Duodenal mucosa (tissue), 2 donors: ENCODE measurements around the gene ATCAY.

ENCODE experiments used
- H3K27ac ChIP-seq: one replicate; pipeline ENCODE4 v1.7.0; 2013; ENCODE audit warnings: low read depth, low read length
- H3K27me3 ChIP-seq, 2 donors: one replicate each; pipeline ENCODE4 v1.7.0; 2013; ENCODE audit warnings: low read length in 2 of 2, control low read depth in 1 of 2; ENCODE audit not compliant: insufficient read depth in 2 of 2, control insufficient read depth in 1 of 2
- H3K36me3 ChIP-seq, 2 donors: one replicate each; pipeline ENCODE4 v1.7.0; 2013; ENCODE audit warnings: low read length in 2 of 2, control low read depth in 1 of 2; ENCODE audit not compliant: insufficient read depth in 2 of 2, control insufficient read depth in 1 of 2
- H3K4me1 ChIP-seq, 2 donors: one replicate each; pipeline ENCODE4 v1.7.0; 2013; ENCODE audit warnings: low read length in 2 of 2, control low read depth in 1 of 2; ENCODE audit not compliant: insufficient read depth in 2 of 2, control insufficient read depth in 1 of 2
- H3K4me3 ChIP-seq, 2 donors: one replicate each; pipeline ENCODE4 v1.7.0; 2013; ENCODE audit warnings: low read length in 2 of 2, low read depth in 1 of 2
- H3K9ac ChIP-seq, 2 donors: one replicate each; pipeline ENCODE4 v1.7.0; 2013; ENCODE audit warnings: low read length in 2 of 2, low read depth in 1 of 2
- H3K9me3 ChIP-seq, 2 donors: one replicate each; pipeline ENCODE4 v1.7.0; 2013; ENCODE audit warnings: low read length in 2 of 2, control low read depth in 1 of 2; ENCODE audit not compliant: control insufficient read depth in 1 of 2

Gene ATCAY

DNA sequence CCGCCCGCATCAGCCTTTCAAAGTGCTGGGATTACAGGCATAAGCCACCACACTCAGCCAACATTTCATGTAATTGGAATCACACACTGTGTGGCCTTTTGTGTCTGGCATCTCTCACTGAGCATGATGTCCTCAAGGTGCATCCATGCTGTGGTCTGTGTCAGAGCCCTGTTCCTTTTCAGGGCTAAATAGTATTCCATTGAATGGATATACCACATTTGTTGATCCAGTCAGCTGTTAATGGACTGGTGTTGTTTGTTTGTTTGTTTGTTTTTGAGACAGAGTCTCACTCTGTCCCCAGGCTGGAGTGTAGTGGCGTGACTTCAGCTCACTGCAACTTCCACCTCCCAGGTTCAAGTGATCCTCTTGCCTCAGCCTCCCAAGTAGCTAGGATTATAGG, 17.9 kb downstream of the ATCAY start:
- Histone ChIP-seq H3K4me3 (no peak overlapping the region), H3K27ac (no peak overlapping the region), H3K4me1 (no peaks in the 10 kb centered on the region), H3K27me3 (no peaks in the 10 kb centered on the region), H3K9me3 (peaks cover 3 to 5% of the 10 kb centered on the region in 2 donors), H3K36me3 (no peaks in the 10 kb centered on the region), H3K9ac (no peak overlapping the region)

DNA sequence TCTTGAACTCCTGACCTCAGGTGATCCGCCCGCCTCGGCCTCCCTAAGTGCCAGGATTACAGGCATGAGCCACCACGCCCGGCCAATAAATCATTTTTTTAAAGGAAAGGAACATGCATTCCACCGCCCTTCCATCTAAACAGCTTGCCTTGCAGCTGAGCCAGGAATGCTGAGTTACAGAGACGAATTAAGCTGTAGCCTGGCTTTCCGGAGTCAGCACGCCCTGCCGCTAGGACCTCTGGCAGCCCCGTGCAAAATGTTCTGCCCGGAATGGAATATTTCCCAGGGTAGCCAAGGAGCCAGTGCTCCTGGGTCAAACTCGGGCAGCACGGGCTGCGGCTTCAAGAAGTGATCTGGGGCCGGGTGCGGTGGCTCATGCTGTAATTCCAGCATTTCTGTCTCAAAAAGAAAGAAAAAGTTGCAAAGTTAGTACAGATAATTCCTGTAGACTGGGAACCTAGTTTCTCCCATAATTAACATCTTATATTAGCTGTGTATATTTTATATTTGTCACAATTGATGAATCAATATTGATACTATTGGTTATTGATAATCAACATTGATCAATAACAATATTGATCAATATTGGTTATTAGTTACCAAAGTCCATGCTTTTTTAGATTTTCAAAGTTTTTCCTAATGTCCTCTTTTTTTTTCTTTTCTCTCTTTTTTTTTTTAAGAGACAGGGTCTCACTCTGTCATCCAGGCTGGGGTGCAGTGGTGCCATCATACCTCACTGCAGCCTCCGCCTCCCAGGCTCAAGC, 19.2 kb downstream of the ATCAY start:
- H3K36me3 ChIP-seq: no peaks in the 10 kb centered on the region
- H3K27ac ChIP-seq: no peak overlapping the region
- no peaks in the 10 kb centered on the region for H3K27me3 ChIP-seq

DNA sequence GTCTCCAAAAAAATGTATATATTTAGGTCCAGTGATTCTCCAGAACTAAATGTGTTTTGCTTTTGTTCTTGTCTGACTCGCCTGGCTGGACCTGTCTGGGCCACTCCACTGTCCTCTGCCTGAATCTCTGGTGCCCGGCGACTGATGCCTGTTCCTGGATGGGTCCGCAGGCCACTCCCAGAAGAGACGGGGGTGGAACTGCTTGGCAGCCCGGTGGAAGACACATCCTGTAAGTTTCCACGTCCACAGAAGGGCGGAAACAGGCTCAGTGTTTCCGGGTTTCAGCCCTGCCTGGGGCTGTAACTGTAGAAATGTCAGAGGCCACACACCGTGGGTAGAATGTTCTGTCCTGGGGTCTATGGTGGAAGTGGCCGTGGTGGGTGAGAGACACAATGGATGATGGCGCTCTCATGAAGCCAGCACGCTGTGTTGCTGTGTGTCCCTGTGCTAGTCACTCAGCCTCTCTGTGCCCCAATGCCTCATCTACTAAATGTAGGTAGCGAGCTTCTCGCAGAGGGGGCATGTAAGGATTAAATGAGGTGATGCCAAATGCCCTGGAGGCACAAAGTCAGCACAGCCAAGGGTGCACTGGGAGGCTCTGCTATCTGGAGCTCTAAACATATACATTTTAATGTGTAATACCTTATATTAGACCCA, 22.0 kb downstream of the ATCAY start:
- Histone ChIP-seq H3K27me3 (no peaks in the 10 kb centered on the region), H3K4me1 (no peaks in the 10 kb centered on the region), H3K27ac (no peak overlapping the region), H3K9me3 (peaks cover 3 to 5% of the 10 kb centered on the region in 2 donors), H3K4me3 (no peak overlapping the region), H3K9ac (no peak overlapping the region), H3K36me3 (no peaks in the 10 kb centered on the region)

More for the DNA sequence above, 19.2 kb downstream of the ATCAY start:
- Histone ChIP-seq H3K9me3 (peaks cover 3 to 5% of the 10 kb centered on the region in 2 donors), H3K4me3 (no peak overlapping the region), H3K4me1 (no peaks in the 10 kb centered on the region), H3K9ac (no peak overlapping the region)

DNA sequence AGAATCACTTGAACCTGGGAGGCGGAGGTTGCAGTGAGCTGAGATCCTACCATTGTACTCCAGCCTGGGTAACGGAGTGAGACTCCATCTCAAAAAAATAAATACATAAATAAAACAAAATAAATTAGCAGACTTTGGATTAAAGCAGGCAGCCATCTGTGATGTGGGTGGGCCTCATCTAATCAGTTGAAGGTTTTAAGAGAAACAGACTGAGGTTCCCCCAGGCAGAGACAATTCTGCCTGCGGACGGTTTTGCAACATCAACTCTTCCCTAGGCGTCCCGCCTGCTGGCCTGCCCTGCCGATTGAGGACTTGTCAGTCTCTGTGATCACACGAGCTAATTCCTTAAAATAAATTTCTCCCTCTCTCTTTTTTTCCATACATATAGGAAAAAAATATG, 23.7 kb downstream of the ATCAY start:
- Histone ChIP-seq H3K4me3 (no peak overlapping the region), H3K36me3 (no peaks in the 10 kb centered on the region), H3K9me3 (no peaks in the 10 kb centered on the region), H3K27me3 (no peaks in the 10 kb centered on the region), H3K4me1 (no peaks in the 10 kb centered on the region), H3K27ac (no peak overlapping the region), H3K9ac (no peak overlapping the region)

DNA sequence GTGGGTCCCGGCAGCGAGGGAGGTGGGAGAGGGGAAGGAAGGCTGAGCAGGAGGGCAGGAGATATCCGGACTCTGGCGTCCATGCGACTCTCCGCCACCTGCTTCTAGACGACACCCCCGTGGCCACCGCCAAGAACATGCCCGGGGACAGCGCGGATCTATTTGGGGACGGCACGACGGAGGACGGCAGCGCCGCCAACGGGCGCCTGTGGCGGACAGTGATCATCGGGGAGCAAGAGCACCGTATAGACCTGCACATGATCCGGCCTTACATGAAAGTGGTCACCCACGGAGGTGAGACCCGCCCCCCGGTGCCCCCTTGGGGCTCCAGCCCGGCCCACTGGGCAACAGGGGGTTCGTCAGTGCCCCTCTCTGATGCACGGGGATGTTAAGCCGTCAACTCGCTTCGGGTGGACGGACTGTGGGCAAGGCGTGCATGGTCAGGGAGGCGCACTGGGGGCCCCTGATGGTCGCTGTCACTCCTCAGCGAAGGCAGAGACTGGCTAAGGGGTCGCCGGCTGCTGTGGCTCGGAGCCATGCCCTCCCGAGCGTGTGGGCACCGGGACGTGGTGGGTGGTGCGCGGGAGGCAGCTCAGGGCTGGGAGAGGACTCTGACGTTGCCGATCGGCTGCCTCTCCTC, 27.3 kb downstream of the ATCAY start:
- Histone ChIP-seq H3K9me3 (peaks cover 5 to 6% of the 10 kb centered on the region in 2 donors), H3K4me3 (no peak overlapping the region), H3K36me3 (no peaks in the 10 kb centered on the region), H3K27ac (no peak overlapping the region), H3K27me3 (no peaks in the 10 kb centered on the region), H3K9ac (no peak overlapping the region), H3K4me1 (no peaks in the 10 kb centered on the region)

DNA sequence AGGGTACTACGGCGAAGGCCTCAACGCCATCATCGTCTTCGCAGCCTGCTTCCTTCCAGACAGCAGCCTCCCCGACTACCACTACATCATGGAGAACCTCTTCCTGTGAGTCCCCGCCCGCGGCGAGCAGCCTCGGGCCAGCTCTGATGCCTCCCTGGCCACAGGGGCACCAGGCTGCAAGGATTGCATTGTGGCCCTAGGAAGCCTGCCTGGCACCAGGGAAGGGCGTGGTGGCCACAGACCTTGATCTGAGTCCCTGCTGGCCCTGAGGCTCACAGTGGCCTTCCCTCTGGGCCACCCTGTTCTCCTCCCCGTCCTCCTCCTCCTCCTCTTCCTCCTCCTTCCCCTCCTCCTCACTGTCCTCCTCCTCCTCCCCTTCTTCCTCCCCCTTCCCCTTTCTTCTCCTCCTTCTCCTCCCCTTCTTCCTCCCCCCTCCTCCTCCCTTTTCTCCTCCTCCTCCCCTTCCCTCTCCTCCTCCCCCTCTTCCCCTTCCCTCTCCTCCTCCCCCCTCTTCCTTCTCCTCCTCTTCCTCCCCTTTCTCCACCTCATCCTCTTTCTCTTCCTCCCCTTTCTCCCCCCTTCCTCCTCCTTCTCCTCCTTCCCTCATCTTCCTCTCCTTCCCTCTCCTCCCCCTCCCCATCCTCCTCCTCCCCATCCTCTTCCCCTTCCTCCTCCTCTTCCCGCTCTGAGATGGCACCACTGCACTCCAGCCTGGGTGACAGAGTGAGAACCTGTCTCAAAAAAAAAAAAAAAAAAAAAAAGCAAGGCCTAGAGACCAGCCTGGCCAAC, 28.0 kb downstream of the ATCAY start:
- no peak overlapping the region for H3K9ac ChIP-seq
- H3K4me1 ChIP-seq: no peaks in the 10 kb centered on the region
- no peaks in the 10 kb centered on the region for H3K36me3 ChIP-seq
- H3K27ac ChIP-seq: no peak overlapping the region
- peaks cover 5 to 6% of the 10 kb centered on the region in 2 donors for H3K9me3 ChIP-seq
- H3K4me3 ChIP-seq: no peak overlapping the region
- H3K27me3 ChIP-seq: no peaks in the 10 kb centered on the region

DNA sequence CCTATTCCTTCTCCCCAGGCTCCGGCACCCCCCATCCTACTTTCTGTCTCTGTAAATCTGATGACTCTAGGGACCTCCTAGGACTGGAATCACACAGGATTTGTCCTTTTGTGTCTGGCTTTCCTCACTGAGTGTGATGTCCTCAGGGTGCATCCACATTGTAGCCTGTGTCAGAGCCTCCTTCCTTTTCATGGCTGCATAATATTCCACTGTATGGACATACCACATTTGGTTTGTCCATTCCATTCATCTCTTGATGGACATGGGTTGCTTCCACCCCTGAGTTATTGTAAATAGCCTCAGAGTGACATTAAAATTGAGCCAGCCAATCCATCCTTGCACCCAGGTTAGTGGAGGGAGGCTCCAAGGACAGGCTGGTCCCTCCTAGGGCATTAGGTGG, 29.6 kb downstream of the ATCAY start:
- H3K4me3 ChIP-seq: no peak overlapping the region
- H3K9me3 ChIP-seq: peaks cover 5 to 6% of the 10 kb centered on the region in 2 donors
- H3K27me3 ChIP-seq: no peaks in the 10 kb centered on the region
- H3K4me1 ChIP-seq: no peaks in the 10 kb centered on the region
- H3K9ac ChIP-seq: no peak overlapping the region
- no peaks in the 10 kb centered on the region for H3K36me3 ChIP-seq
- no peak overlapping the region for H3K27ac ChIP-seq

DNA sequence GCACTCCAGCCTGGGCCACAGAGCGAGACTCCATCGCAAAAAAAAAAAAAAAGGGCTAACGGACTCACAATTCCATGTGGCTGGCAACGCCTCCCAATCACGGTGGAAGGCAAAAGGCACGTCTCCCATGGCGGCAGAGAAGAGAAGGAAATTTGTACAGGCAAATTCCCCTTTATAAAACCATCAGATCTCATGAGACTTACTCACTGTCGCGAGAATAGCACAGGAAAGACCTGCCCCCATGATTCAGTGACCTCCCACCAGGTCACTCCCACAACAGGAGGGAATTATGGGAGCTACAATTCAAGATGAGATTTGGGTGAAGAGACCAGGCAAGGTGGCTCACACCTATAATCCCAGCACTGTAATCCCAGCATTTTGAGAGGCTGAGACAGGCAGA, 33.7 kb downstream of the ATCAY start:
- Histone ChIP-seq H3K9ac (no peak overlapping the region), H3K27me3 (no peaks in the 10 kb centered on the region), H3K27ac (no peak overlapping the region), H3K9me3 (peaks cover 5 to 6% of the 10 kb centered on the region in 2 donors), H3K36me3 (no peaks in the 10 kb centered on the region), H3K4me1 (no peaks in the 10 kb centered on the region), H3K4me3 (no peak overlapping the region)

DNA sequence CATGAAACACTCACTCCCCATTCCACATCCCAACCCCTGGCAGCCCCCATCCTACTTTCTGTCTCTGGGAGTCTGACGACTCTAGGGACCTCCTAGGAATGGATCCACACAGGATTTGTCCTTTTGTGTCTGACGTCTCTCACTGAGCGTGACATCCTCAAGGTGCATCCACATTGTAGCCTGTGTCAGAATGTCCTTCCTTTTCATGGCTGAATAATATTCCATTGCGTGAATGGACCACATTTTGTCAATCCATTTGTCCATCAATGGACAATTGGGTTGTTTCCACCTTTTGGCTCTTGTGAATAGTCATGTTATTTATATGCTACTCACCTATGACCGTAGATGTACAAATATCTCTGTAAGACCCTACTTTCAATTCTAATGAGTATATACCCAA, 35.5 kb downstream of the ATCAY start:
- Histone ChIP-seq H3K36me3 (no peaks in the 10 kb centered on the region), H3K9ac (no peak overlapping the region), H3K4me1 (no peaks in the 10 kb centered on the region), H3K27me3 (no peaks in the 10 kb centered on the region), H3K4me3 (no peak overlapping the region), H3K27ac (no peak overlapping the region), H3K9me3 (peaks cover 0 to 4% of the 10 kb centered on the region in 2 donors)

DNA sequence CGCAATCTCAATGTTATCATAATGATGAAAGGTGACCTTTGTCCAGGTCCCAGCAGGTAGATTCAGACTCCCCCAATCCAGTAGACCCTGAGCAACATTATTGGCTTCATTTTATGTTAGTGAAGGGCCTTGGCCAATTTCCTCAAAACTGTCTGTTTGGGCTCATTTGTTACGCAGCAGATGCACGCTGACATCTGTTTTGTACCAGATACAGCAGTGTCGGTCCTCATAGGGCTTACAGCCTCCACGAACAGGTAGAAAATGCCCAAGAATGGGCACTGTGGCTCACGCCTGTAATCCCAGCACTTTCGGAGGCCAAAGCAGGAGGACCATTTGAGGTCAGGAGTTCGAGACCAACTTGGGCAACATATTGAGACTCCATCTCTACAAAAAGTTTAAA, 39.3 kb downstream of the ATCAY start:
- Histone ChIP-seq H3K4me3 (no peak overlapping the region), H3K9ac (no peak overlapping the region), H3K27me3 (no peaks in the 10 kb centered on the region), H3K27ac (no peak overlapping the region), H3K4me1 (no peaks in the 10 kb centered on the region), H3K36me3 (no peaks in the 10 kb centered on the region), H3K9me3 (peaks cover 6 to 10% of the 10 kb centered on the region in 2 donors)
